Measurements from ENCODE around the gene ZNF780B.
A peak's percentile ranks its signal among the peaks of the same experiment; 100 is the strongest.

ZNF780B gene

GRCh38 chr19:40035996-40036395 is 20.0 kb downstream of the ZNF780B start:
- H3K27me3 ChIP-seq (ENCODE audit: control insufficient read depth in 1 of 2, insufficient read depth in 2 of 2, low read length in 2 of 2) = no peaks in the 10 kb centered on the region
- no peak overlapping the region for H3K4me3 ChIP-seq (ENCODE audit: low read depth in 1 of 2, low read length in 2 of 2)
- no peak overlapping the region for H3K9ac ChIP-seq (ENCODE audit: low read length)
- no peaks in the 10 kb centered on the region for H3K4me1 ChIP-seq (ENCODE audit: insufficient read depth, low read length)
- H3K9me3 ChIP-seq (ENCODE audit: low read length) = peaks cover 44% of the 10 kb centered on the region
- no peak overlapping the region for H3K27ac ChIP-seq (ENCODE audit: low read depth, low read length)
- no peaks in the 10 kb centered on the region for H3K36me3 ChIP-seq (ENCODE audit: insufficient read depth, low read length)

DNA sequence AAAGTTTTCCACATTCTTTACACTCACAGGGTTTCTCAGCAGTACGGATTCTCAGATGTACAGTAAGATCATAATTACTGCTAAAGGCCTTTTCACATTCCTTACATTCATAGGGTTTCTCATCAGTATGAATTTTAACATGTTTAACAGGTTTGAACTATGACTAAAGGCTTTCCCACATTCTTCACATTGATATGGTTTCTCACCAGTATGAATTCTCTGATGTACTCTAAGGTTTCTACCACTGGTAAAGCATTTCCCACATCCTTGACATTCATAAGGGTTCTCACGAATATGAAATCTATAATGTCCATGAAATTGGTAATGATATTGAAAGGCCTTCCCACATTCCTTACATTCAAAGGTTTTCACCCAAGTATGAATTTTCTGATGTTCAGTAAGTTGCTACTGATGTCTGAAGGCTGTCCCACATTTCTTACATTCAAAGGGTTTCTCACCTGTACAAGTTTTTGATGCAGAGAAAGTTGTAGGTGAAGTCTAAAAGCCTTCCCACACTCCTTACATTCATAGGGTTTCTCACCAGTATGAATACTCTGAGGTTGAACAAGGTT is 22.0 kb downstream of the ZNF780B start:
- Histone ChIP-seq H3K36me3 (ENCODE audit: insufficient read depth, low read length) (no peaks in the 10 kb centered on the region), H3K4me1 (ENCODE audit: insufficient read depth, low read length) (no peaks in the 10 kb centered on the region), H3K9ac (ENCODE audit: low read length) (no peak overlapping the region), H3K27me3 (ENCODE audit: control insufficient read depth in 1 of 2, insufficient read depth in 2 of 2, low read length in 2 of 2) (no peaks in the 10 kb centered on the region), H3K9me3 (ENCODE audit: low read length) (peaks cover 48% of the 10 kb centered on the region), H3K4me3 (ENCODE audit: low read depth in 1 of 2, low read length in 2 of 2) (no peak overlapping the region), H3K27ac (ENCODE audit: low read depth, low read length) (no peak overlapping the region)

DNA sequence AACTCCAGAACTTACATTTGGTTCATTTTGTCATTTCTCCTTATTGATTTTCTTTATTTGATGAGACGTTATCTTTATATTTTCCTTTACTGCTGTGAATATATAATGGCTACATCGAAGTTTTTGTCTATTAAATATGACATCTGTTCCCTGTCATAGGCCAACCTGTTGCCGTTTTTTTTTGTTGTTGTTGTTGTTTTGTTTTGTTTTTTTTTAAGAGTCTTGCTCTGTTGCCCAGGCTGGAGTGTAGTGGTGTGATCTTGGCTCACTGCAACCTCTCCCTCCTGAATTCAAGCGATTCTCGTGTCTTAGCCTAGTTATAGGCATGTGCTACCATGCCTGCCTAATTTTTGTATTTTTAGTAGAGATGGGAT is 29.4 kb downstream of the ZNF780B start:
- H3K4me3 ChIP-seq (ENCODE audit: low read depth in 1 of 2, low read length in 2 of 2) = no peak overlapping the region
- no peak overlapping the region for H3K9ac ChIP-seq (ENCODE audit: low read length)
- no peaks in the 10 kb centered on the region for H3K27me3 ChIP-seq (ENCODE audit: control insufficient read depth in 1 of 2, insufficient read depth in 2 of 2, low read length in 2 of 2)
- no peaks in the 10 kb centered on the region for H3K4me1 ChIP-seq (ENCODE audit: insufficient read depth, low read length)
- no peak overlapping the region for H3K27ac ChIP-seq (ENCODE audit: low read depth, low read length)
- H3K36me3 ChIP-seq (ENCODE audit: insufficient read depth, low read length) = no peaks in the 10 kb centered on the region
- H3K9me3 ChIP-seq (ENCODE audit: low read length) = peaks cover 22% of the 10 kb centered on the region

- H3K4me3 ChIP-seq (ENCODE audit: low read depth in 1 of 2, low read length in 2 of 2) = no peak overlapping the region
- H3K9ac ChIP-seq (ENCODE audit: low read length) = no peak overlapping the region
- peaks cover 18% of the 10 kb centered on the region for H3K9me3 ChIP-seq (ENCODE audit: low read length)
- H3K27me3 ChIP-seq (ENCODE audit: control insufficient read depth in 1 of 2, insufficient read depth in 2 of 2, low read length in 2 of 2) = no peaks in the 10 kb centered on the region
- no peaks in the 10 kb centered on the region for H3K4me1 ChIP-seq (ENCODE audit: insufficient read depth, low read length)
- no peaks in the 10 kb centered on the region for H3K36me3 ChIP-seq (ENCODE audit: insufficient read depth, low read length)
- no peak overlapping the region for H3K27ac ChIP-seq (ENCODE audit: low read depth, low read length)
Observed at GRCh38 chr19:40025938-40026596, 30.0 kb downstream of the ZNF780B start.

- no peak overlapping the region for H3K9ac ChIP-seq (ENCODE audit: low read length)
- H3K4me1 ChIP-seq (ENCODE audit: insufficient read depth, low read length) = no peaks in the 10 kb centered on the region
- peaks cover 14% of the 10 kb centered on the region for H3K9me3 ChIP-seq (ENCODE audit: low read length)
- no peak overlapping the region for H3K4me3 ChIP-seq (ENCODE audit: low read depth in 1 of 2, low read length in 2 of 2)
- H3K27me3 ChIP-seq (ENCODE audit: control insufficient read depth in 1 of 2, insufficient read depth in 2 of 2, low read length in 2 of 2) = no peaks in the 10 kb centered on the region
- no peaks in the 10 kb centered on the region for H3K36me3 ChIP-seq (ENCODE audit: insufficient read depth, low read length)
- no peak overlapping the region for H3K27ac ChIP-seq (ENCODE audit: low read depth, low read length)
Observed at GRCh38 chr19:40023969-40024368, 32.1 kb downstream of the ZNF780B start.

DNA sequence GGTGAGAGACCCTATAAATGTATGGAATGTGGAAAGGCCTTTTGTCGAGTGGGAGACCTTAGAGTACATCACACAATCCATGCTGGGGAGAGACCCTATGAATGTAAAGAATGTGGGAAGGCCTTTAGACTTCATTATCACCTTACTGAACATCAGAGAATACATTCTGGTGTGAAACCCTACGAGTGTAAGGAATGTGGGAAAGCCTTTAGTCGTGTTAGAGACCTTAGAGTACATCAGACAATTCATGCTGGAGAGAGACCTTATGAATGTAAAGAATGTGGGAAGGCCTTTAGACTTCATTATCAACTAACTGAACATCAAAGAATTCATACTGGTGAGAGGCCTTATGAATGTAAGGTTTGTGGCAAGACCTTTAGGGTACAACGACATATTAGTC is 42.0 kb downstream of the ZNF780B start:
- Histone ChIP-seq H3K27ac (ENCODE audit: low read depth, low read length) (no peak overlapping the region), H3K9me3 (ENCODE audit: low read length) (peaks cover 30% of the 10 kb centered on the region), H3K27me3 (ENCODE audit: control insufficient read depth in 1 of 2, insufficient read depth in 2 of 2, low read length in 2 of 2) (no peaks in the 10 kb centered on the region), H3K4me3 (ENCODE audit: low read depth in 1 of 2, low read length in 2 of 2) (peak overlapping the region in 1 of 2 donors; percentile 20), H3K9ac (ENCODE audit: low read length) (no peak overlapping the region), H3K4me1 (ENCODE audit: insufficient read depth, low read length) (no peaks in the 10 kb centered on the region), H3K36me3 (ENCODE audit: insufficient read depth, low read length) (peaks cover 30% of the 10 kb centered on the region)

DNA sequence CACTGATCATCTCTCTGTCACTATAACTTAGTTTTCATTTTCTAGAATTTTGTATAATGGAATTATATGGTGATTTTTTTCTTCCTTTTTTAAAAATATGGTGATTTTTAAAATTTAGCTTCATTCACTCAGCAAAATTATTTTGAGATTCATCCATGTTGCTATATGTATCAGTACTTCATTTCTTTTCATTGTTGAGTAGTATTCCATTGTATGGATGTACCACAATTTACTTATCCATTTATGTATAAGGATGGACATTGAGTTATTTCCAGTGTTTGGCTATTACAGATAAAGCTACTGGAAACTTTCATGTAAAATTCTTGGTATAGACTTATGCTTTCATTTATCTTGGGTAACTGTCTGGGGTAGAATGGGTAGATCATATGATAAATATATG is 46.4 kb downstream of the ZNF780B start:
- Histone ChIP-seq H3K9ac (ENCODE audit: low read length) (no peak overlapping the region), H3K4me3 (ENCODE audit: low read depth in 1 of 2, low read length in 2 of 2) (no peak overlapping the region), H3K36me3 (ENCODE audit: insufficient read depth, low read length) (peaks cover 60% of the 10 kb centered on the region)

DNA sequence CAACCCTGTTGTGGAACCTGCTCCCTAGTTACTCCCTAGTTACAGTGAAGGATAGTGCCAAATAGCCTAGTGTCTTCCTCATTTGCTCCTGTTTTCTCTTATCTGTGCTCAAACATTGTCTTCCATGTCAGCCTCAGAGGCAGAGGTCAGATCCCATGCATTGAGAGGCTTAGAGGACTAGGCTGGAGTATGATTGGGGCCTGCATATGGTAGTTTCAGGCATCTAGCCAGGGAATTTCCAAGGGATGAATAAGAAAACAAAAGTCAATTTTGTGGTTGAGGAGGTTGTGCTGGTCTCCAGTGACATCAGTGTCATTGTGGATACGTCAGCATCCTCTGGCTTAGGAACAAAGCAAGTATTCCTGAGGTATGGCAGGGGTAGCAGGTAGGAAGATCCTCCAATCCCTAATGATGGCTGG is 49.7 kb downstream of the ZNF780B start:
- Histone ChIP-seq H3K4me1 (ENCODE audit: insufficient read depth, low read length) (no peaks in the 10 kb centered on the region), H3K27me3 (ENCODE audit: control insufficient read depth in 1 of 2, insufficient read depth in 2 of 2, low read length in 2 of 2) (no peaks in the 10 kb centered on the region), H3K4me3 (ENCODE audit: low read depth in 1 of 2, low read length in 2 of 2) (no peak overlapping the region), H3K36me3 (ENCODE audit: insufficient read depth, low read length) (peaks cover 41% of the 10 kb centered on the region), H3K9me3 (ENCODE audit: low read length) (no peaks in the 10 kb centered on the region), H3K27ac (ENCODE audit: low read depth, low read length) (no peak overlapping the region), H3K9ac (ENCODE audit: low read length) (no peak overlapping the region)

More for the DNA sequence above, 46.4 kb downstream of the ZNF780B start:
- Histone ChIP-seq H3K4me1 (ENCODE audit: insufficient read depth, low read length) (no peaks in the 10 kb centered on the region), H3K9me3 (ENCODE audit: low read length) (peaks cover 17% of the 10 kb centered on the region), H3K27ac (ENCODE audit: low read depth, low read length) (no peak overlapping the region), H3K27me3 (ENCODE audit: control insufficient read depth in 1 of 2, insufficient read depth in 2 of 2, low read length in 2 of 2) (no peaks in the 10 kb centered on the region)

GRCh38 chr19:40005691-40006272 is 50.2 kb downstream of the ZNF780B start:
- Histone ChIP-seq H3K36me3 (ENCODE audit: insufficient read depth, low read length) (peaks cover 41% of the 10 kb centered on the region), H3K4me1 (ENCODE audit: insufficient read depth, low read length) (no peaks in the 10 kb centered on the region)

GRCh38 chr19:39998501-39998900 is 57.5 kb downstream of the ZNF780B start:
- no peaks in the 10 kb centered on the region for H3K9me3 ChIP-seq (ENCODE audit: low read length)
- H3K27ac ChIP-seq (ENCODE audit: low read depth, low read length) = no peak overlapping the region
- H3K4me1 ChIP-seq (ENCODE audit: insufficient read depth, low read length) = peaks cover 15% of the 10 kb centered on the region
- no peak overlapping the region for H3K9ac ChIP-seq (ENCODE audit: low read length)
- H3K36me3 ChIP-seq (ENCODE audit: insufficient read depth, low read length) = no peaks in the 10 kb centered on the region
- H3K4me3 ChIP-seq (ENCODE audit: low read depth in 1 of 2, low read length in 2 of 2) = no peak overlapping the region
- no peaks in the 10 kb centered on the region for H3K27me3 ChIP-seq (ENCODE audit: control insufficient read depth in 1 of 2, insufficient read depth in 2 of 2, low read length in 2 of 2)

More at GRCh38 chr19:40005691-40006272, 50.2 kb downstream of the ZNF780B start:
- H3K9ac ChIP-seq (ENCODE audit: low read length) = no peak overlapping the region
- no peak overlapping the region for H3K27ac ChIP-seq (ENCODE audit: low read depth, low read length)
- no peak overlapping the region for H3K4me3 ChIP-seq (ENCODE audit: low read depth in 1 of 2, low read length in 2 of 2)
- no peaks in the 10 kb centered on the region for H3K27me3 ChIP-seq (ENCODE audit: control insufficient read depth in 1 of 2, insufficient read depth in 2 of 2, low read length in 2 of 2)
- no peaks in the 10 kb centered on the region for H3K9me3 ChIP-seq (ENCODE audit: low read length)

GRCh38 chr19:39997638-39998216 is 58.3 kb downstream of the ZNF780B start:
- peaks cover 15% of the 10 kb centered on the region for H3K4me1 ChIP-seq (ENCODE audit: insufficient read depth, low read length)
- peak overlapping the region; percentile 57 to 77 for H3K4me3 ChIP-seq (ENCODE audit: low read depth in 1 of 2, low read length in 2 of 2)
- H3K36me3 ChIP-seq (ENCODE audit: insufficient read depth, low read length) = no peaks in the 10 kb centered on the region
- H3K9me3 ChIP-seq (ENCODE audit: low read length) = no peaks in the 10 kb centered on the region
- no peaks in the 10 kb centered on the region for H3K27me3 ChIP-seq (ENCODE audit: control insufficient read depth in 1 of 2, insufficient read depth in 2 of 2, low read length in 2 of 2)
- peak overlapping the region; percentile 75 for H3K27ac ChIP-seq (ENCODE audit: low read depth, low read length)
- peak overlapping the region; percentile 66 for H3K9ac ChIP-seq (ENCODE audit: low read length)

All from muscle layer of colon (tissue), 2 donors.